Measurements from ENCODE around the gene RELCH. TPM values are rescaled to one million over a fixed set of nuclear protein-coding genes. Genes with fewer than 3 reads are reported as not detected.

The RELCH gene
- total and polyA plus RNA-seq, 7 experiments from 2014 or later: 7.3 to 70.8 (median 52.0) TPM

GRCh38 chr18:62330650-62331049 is 143.6 kb downstream of the RELCH start:
- ATAC-seq: no peak
- POLR2A ChIA-PET: no interaction called here
- Mint-ChIP-seq H3K9me3 (no peaks in the 10 kb centered on the region), H3K27ac (peak overlapping the region in 1 of 9 donors; percentile 82), H3K4me3 (peak overlapping the region in 1 of 10 donors; percentile 82), H3K27me3 (peaks cover 8 to 77% (median 67%) of the 10 kb centered on the region in 5 donors), H3K4me1 (peaks cover 14 to 65% (median 33%) of the 10 kb centered on the region in 7 donors), H3K36me3 (peaks cover 0 to 8% (median 0%) of the 10 kb centered on the region in 5 donors)
- CTCF ChIA-PET: no interaction called here
- Histone ChIP-seq H3K4me3 (ENCODE audit: low read length) (no peak overlapping the region), H3K27me3 (ENCODE audit: control insufficient read depth in 2 of 2, insufficient read depth in 2 of 2, low read length in 2 of 2) (peaks cover 12 to 18% of the 10 kb centered on the region in 2 donors), H3K9me3 (ENCODE audit: control insufficient read depth in 2 of 3, low read length in 3 of 3) (no peaks in the 10 kb centered on the region), H3K27ac (ENCODE audit: low read depth, low read length) (no peak overlapping the region), H3K36me3 (ENCODE audit: control insufficient read depth in 2 of 3, insufficient read depth in 3 of 3, low read length in 3 of 3) (no peaks in the 10 kb centered on the region), H3K4me1 (ENCODE audit: control insufficient read depth in 2 of 2, insufficient read depth in 2 of 2, low read length in 2 of 2) (peaks cover 11 to 15% of the 10 kb centered on the region in 2 donors)
- DNase-seq: no peak
- intact Hi-C loops (cut with micrococcal nuclease): no loop called here

GRCh38 chr18:62331581-62332356 is 144.7 kb downstream of the RELCH start:
- Histone ChIP-seq H3K36me3 (ENCODE audit: control insufficient read depth in 2 of 3, insufficient read depth in 3 of 3, low read length in 3 of 3) (no peaks in the 10 kb centered on the region), H3K27ac (ENCODE audit: low read depth, low read length) (no peak overlapping the region), H3K4me1 (ENCODE audit: control insufficient read depth in 2 of 2, insufficient read depth in 2 of 2, low read length in 2 of 2) (peaks cover 0 to 5% of the 10 kb centered on the region in 2 donors), H3K27me3 (ENCODE audit: control insufficient read depth in 2 of 2, insufficient read depth in 2 of 2, low read length in 2 of 2) (peaks cover 7% of the 10 kb centered on the region in 2 donors), H3K9me3 (ENCODE audit: control insufficient read depth in 2 of 3, low read length in 3 of 3) (no peaks in the 10 kb centered on the region), H3K4me3 (ENCODE audit: low read length) (no peak overlapping the region)
- Mint-ChIP-seq H3K27ac (peak overlapping the region in 1 of 9 donors; percentile 25), H3K36me3 (peaks cover 0 to 3% (median 0%) of the 10 kb centered on the region in 5 donors), H3K27me3 (peaks cover 2 to 66% (median 55%) of the 10 kb centered on the region in 5 donors), H3K4me1 (peaks cover 8 to 55% (median 22%) of the 10 kb centered on the region in 7 donors), H3K9me3 (no peaks in the 10 kb centered on the region), H3K4me3 (peak overlapping the region in 1 of 10 donors; percentile 29)
- intact Hi-C loops (cut with micrococcal nuclease): no loop called here
- ChIA-PET CTCF (interaction anchor here (1.0 to 1.1 kb wide), 2 partner anchors 90 to 156 kb away, joined by 3 read pairs; no protein-coding TSS in a partner anchor), POLR2A (no interaction called here)
- no peak for ATAC-seq
- DNase-seq: no peak

DNA sequence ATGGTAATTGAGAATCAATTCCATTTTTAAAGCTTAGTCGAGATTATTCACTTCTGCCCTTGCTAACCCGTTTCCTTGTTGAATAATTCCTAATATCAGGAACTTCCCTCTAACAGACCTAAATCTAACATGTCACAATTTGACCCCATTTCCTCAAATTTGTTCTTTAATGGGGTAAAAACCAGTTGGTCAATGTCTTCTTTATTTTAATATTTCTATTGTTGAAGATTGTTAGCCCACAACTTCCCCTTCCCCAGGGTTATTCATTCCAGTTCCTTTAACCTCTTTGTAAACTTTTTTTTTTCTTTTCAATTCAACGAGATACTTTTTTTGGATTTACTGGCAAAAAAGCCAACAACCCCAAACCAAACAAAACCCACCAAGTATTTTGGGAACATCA is 145.4 kb downstream of the RELCH start:
- peaks cover 0 to 6% (median 0%) of the 10 kb centered on the region in 5 donors for H3K36me3 Mint-ChIP-seq
- no peak for DNase-seq
- H3K9me3 Mint-ChIP-seq: no peaks in the 10 kb centered on the region
- Histone ChIP-seq H3K9me3 (ENCODE audit: control insufficient read depth in 2 of 3, low read length in 3 of 3) (no peaks in the 10 kb centered on the region), H3K4me3 (ENCODE audit: low read length) (no peak overlapping the region), H3K36me3 (ENCODE audit: control insufficient read depth in 2 of 3, insufficient read depth in 3 of 3, low read length in 3 of 3) (no peaks in the 10 kb centered on the region), H3K4me1 (ENCODE audit: control insufficient read depth in 2 of 2, insufficient read depth in 2 of 2, low read length in 2 of 2) (peaks cover 0 to 5% of the 10 kb centered on the region in 2 donors), H3K27me3 (ENCODE audit: control insufficient read depth in 2 of 2, insufficient read depth in 2 of 2, low read length in 2 of 2) (peaks cover under 1 to 6% of the 10 kb centered on the region in 2 donors), H3K27ac (ENCODE audit: low read depth, low read length) (no peak overlapping the region)
- ATAC-seq: peak; percentile 19
- peaks cover 8 to 51% (median 20%) of the 10 kb centered on the region in 7 donors for H3K4me1 Mint-ChIP-seq
- H3K27me3 Mint-ChIP-seq: peaks cover 2 to 62% (median 50%) of the 10 kb centered on the region in 5 donors
- ChIA-PET POLR2A (no interaction called here), CTCF (interaction anchor here (1.1 kb wide), 1 partner anchor 89 kb away, joined by 3 read pairs; no protein-coding TSS in a partner anchor)
- H3K27ac Mint-ChIP-seq: no peak overlapping the region
- no peak overlapping the region for H3K4me3 Mint-ChIP-seq
- intact Hi-C loops (cut with micrococcal nuclease): no loop called here

DNA sequence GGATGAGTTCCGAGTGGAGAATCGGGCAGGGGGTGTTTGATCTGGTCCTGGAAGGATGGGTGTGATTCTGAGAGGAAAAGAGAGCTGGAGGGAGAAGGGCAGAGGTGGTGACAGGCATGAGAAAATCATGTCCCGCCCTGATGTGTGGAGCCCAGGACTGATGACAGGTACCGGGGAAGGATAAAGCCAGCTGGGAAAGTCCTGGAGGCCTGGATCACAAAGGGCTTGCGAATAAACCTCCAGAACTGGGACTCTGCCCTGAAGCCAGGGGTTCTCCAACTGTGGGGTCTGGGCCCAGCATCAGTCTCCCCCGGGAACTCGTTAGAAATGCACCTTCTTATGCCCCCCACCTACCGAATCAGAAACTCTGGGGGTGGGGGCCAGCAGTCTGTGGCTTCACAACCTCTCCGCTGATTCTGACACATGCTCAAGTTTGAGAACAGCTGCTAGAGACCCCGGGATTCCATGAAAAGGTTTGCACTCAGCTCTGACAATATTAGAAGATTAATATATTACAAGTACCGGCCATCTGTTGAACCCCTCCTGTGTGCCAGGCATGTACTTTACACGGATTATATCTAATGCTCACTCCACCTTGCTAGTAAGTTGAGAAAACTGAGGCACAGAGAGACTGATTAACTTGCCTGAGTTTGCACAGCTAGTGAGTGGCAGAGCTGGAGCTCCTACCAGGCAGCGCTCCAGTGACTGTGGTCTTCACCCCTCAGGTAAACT is 146.1 kb downstream of the RELCH start:
- intact Hi-C loops (cut with micrococcal nuclease): no loop called here
- H3K36me3 ChIP-seq (ENCODE audit: control insufficient read depth in 2 of 3, insufficient read depth in 3 of 3, low read length in 3 of 3): no peaks in the 10 kb centered on the region
- no peak overlapping the region for H3K4me3 ChIP-seq (ENCODE audit: low read length)
- Mint-ChIP-seq H3K9me3 (no peaks in the 10 kb centered on the region), H3K27ac (no peak overlapping the region), H3K36me3 (peaks cover 0 to 11% (median 0%) of the 10 kb centered on the region in 5 donors), H3K4me3 (no peak overlapping the region), H3K27me3 (peaks cover 0 to 61% (median 44%) of the 10 kb centered on the region in 5 donors), H3K4me1 (peaks cover 8 to 52% (median 18%) of the 10 kb centered on the region in 7 donors)
- ChIA-PET CTCF (no interaction called here), POLR2A (no interaction called here)
- no peak for DNase-seq
- peaks cover 0 to 2% of the 10 kb centered on the region in 2 donors for H3K27me3 ChIP-seq (ENCODE audit: control insufficient read depth in 2 of 2, insufficient read depth in 2 of 2, low read length in 2 of 2)
- ATAC-seq: no peak
- H3K9me3 ChIP-seq (ENCODE audit: control insufficient read depth in 2 of 3, low read length in 3 of 3): no peaks in the 10 kb centered on the region
- H3K27ac ChIP-seq (ENCODE audit: low read depth, low read length): no peak overlapping the region
- peaks cover 0 to 5% of the 10 kb centered on the region in 2 donors for H3K4me1 ChIP-seq (ENCODE audit: control insufficient read depth in 2 of 2, insufficient read depth in 2 of 2, low read length in 2 of 2)

GRCh38 chr18:62334120-62334519 is 147.1 kb downstream of the RELCH start:
- H3K4me3 Mint-ChIP-seq: no peak overlapping the region
- DNase-seq (no peak), ATAC-seq (no peak)
- peaks cover 0 to 55% (median 41%) of the 10 kb centered on the region in 5 donors for H3K27me3 Mint-ChIP-seq
- no peak overlapping the region for H3K27ac Mint-ChIP-seq
- no peak overlapping the region for H3K4me3 ChIP-seq (ENCODE audit: low read length)
- no peaks in the 10 kb centered on the region for H3K9me3 ChIP-seq (ENCODE audit: control insufficient read depth in 2 of 3, low read length in 3 of 3)
- peaks cover 0 to 11% (median 0%) of the 10 kb centered on the region in 5 donors for H3K36me3 Mint-ChIP-seq
- H3K4me1 Mint-ChIP-seq: peaks cover 8 to 50% (median 18%) of the 10 kb centered on the region in 7 donors
- H3K36me3 ChIP-seq (ENCODE audit: control insufficient read depth in 2 of 3, insufficient read depth in 3 of 3, low read length in 3 of 3): no peaks in the 10 kb centered on the region
- POLR2A ChIA-PET: no interaction called here
- intact Hi-C loops (cut with micrococcal nuclease): no loop called here
- CTCF ChIA-PET: no interaction called here
- H3K27me3 ChIP-seq (ENCODE audit: control insufficient read depth in 2 of 2, insufficient read depth in 2 of 2, low read length in 2 of 2): no peaks in the 10 kb centered on the region
- no peak overlapping the region for H3K27ac ChIP-seq (ENCODE audit: low read depth, low read length)
- peaks cover 0 to 4% of the 10 kb centered on the region in 2 donors for H3K4me1 ChIP-seq (ENCODE audit: control insufficient read depth in 2 of 2, insufficient read depth in 2 of 2, low read length in 2 of 2)
- no peaks in the 10 kb centered on the region for H3K9me3 Mint-ChIP-seq

GRCh38 chr18:62335494-62335893 is 148.4 kb downstream of the RELCH start:
- Mint-ChIP-seq H3K4me3 (no peak overlapping the region), H3K27ac (no peak overlapping the region), H3K4me1 (peaks cover 0 to 44% (median 6%) of the 10 kb centered on the region in 7 donors), H3K9me3 (no peaks in the 10 kb centered on the region), H3K27me3 (peaks cover 0 to 46% (median 34%) of the 10 kb centered on the region in 5 donors), H3K36me3 (peaks cover 0 to 18% (median 0%) of the 10 kb centered on the region in 5 donors)
- intact Hi-C loops (cut with micrococcal nuclease): no loop called here
- no peaks in the 10 kb centered on the region for H3K27me3 ChIP-seq (ENCODE audit: control insufficient read depth in 2 of 2, insufficient read depth in 2 of 2, low read length in 2 of 2)
- H3K36me3 ChIP-seq (ENCODE audit: control insufficient read depth in 2 of 3, insufficient read depth in 3 of 3, low read length in 3 of 3): no peaks in the 10 kb centered on the region
- POLR2A ChIA-PET: no interaction called here
- ATAC-seq (no peak), DNase-seq (no peak)
- no peak overlapping the region for H3K27ac ChIP-seq (ENCODE audit: low read depth, low read length)
- CTCF ChIA-PET: no interaction called here
- no peaks in the 10 kb centered on the region for H3K4me1 ChIP-seq (ENCODE audit: control insufficient read depth in 2 of 2, insufficient read depth in 2 of 2, low read length in 2 of 2)
- H3K9me3 ChIP-seq (ENCODE audit: control insufficient read depth in 2 of 3, low read length in 3 of 3): no peaks in the 10 kb centered on the region
- H3K4me3 ChIP-seq (ENCODE audit: low read length): no peak overlapping the region
